Measurements from ENCODE around the gene GRIA2.

Gene GRIA2

GRCh38 chr4:157265281-157265680 is 44.8 kb downstream of the GRIA2 start:
- DNase-seq (ENCODE audit: low read depth) = no peak

- no peak for DNase-seq (ENCODE audit: low read depth)
These were observed 49.6 kb downstream of the GRIA2 start for GRCh38 chr4:157270108-157270507.

- no peak for DNase-seq (ENCODE audit: low read depth)
These were observed 50.0 kb downstream of the GRIA2 start for GRCh38 chr4:157270552-157270951.

GRCh38 chr4:157271166-157271869 is 50.8 kb downstream of the GRIA2 start:
- DNase-seq (ENCODE audit: low read depth) = no peak

GRCh38 chr4:157280673-157281072 is 60.1 kb downstream of the GRIA2 start:
- DNase-seq (ENCODE audit: low read depth) = no peak

GRCh38 chr4:157282019-157282418 is 61.5 kb downstream of the GRIA2 start:
- no peak for DNase-seq (ENCODE audit: low read depth)

GRCh38 chr4:157287445-157287844 is 66.9 kb downstream of the GRIA2 start:
- DNase-seq (ENCODE audit: low read depth) = no peak

GRCh38 chr4:157290622-157291021 is 70.1 kb downstream of the GRIA2 start:
- no peak for DNase-seq (ENCODE audit: low read depth)

GRCh38 chr4:157291071-157291470 is 70.5 kb downstream of the GRIA2 start:
- no peak for DNase-seq (ENCODE audit: low read depth)

- DNase-seq (ENCODE audit: low read depth) = no peak
These were observed 73.1 kb downstream of the GRIA2 start for GRCh38 chr4:157293673-157294072.

- no peak for DNase-seq (ENCODE audit: low read depth)
These were observed 74.0 kb downstream of the GRIA2 start for GRCh38 chr4:157294575-157294974.

- DNase-seq (ENCODE audit: low read depth) = no peak
These were observed 80.2 kb downstream of the GRIA2 start for GRCh38 chr4:157300701-157301100.

GRCh38 chr4:157303471-157303960 is 83.0 kb downstream of the GRIA2 start:
- DNase-seq (ENCODE audit: low read depth) = no peak

- DNase-seq (ENCODE audit: low read depth) = no peak
These were observed 84.2 kb downstream of the GRIA2 start for GRCh38 chr4:157304769-157305168.

GRCh38 chr4:157312702-157313101 is 92.2 kb downstream of the GRIA2 start:
- DNase-seq (ENCODE audit: low read depth) = no peak

GRCh38 chr4:157314906-157315305 is 94.4 kb downstream of the GRIA2 start:
- DNase-seq (ENCODE audit: low read depth) = no peak

GRCh38 chr4:157315968-157316367 is 95.4 kb downstream of the GRIA2 start:
- DNase-seq (ENCODE audit: low read depth) = no peak

GRCh38 chr4:157320092-157320491 is 99.6 kb downstream of the GRIA2 start:
- no peak for DNase-seq (ENCODE audit: low read depth)

- no peak for DNase-seq (ENCODE audit: low read depth)
These were observed 107.1 kb downstream of the GRIA2 start for GRCh38 chr4:157327666-157328065.

- no peak for DNase-seq (ENCODE audit: low read depth)
These were observed 137.4 kb downstream of the GRIA2 start for GRCh38 chr4:157357887-157358286.

GRCh38 chr4:157358439-157358838 is 137.9 kb downstream of the GRIA2 start:
- DNase-seq (ENCODE audit: low read depth) = no peak

GRCh38 chr4:157358851-157359250 is 138.3 kb downstream of the GRIA2 start:
- DNase-seq (ENCODE audit: low read depth) = no peak

- DNase-seq (ENCODE audit: low read depth) = no peak
These were observed 142.8 kb downstream of the GRIA2 start for GRCh38 chr4:157363360-157363759.

- no peak for DNase-seq (ENCODE audit: low read depth)
These were observed 151.6 kb downstream of the GRIA2 start for GRCh38 chr4:157372154-157372553.
